K562 (cell line): ENCODE results near the gene SLC19A1. TPM values are rescaled to one million over a fixed set of nuclear protein-coding genes. Genes with fewer than 3 reads are reported as not detected.

Experiments
- ARHGAP35 ChIP-seq: fragments of 450-650 bp; IDR thresholded peaks from 2 replicates; pipeline ENCODE4 v1.6.1; 2018; ENCODE audit not compliant: partially characterized antibody
- ELF4 ChIP-seq: fragments of 450-650 bp; formaldehyde crosslinking; IDR thresholded peaks from 2 replicates; pipeline ENCODE4 v1.4.0; 2022; ENCODE audit warnings: missing genetic modification characterization
- FOXK2 ChIP-seq, 2 experiments: fragments of 450-650 bp; IDR thresholded peaks in 1 of 2; conservative IDR thresholded peaks in 1 of 2; 2 replicates each; pipeline ENCODE4 v1.6.1; 2016; ENCODE audit warnings: low read depth in 2 of 2, mild to moderate bottlenecking in 1 of 2
- NCOA2 ChIP-seq, 2 experiments: fragments of 450-650 bp; IDR thresholded peaks; 2 replicates each; pipeline ENCODE4 v1.6.1; 2018; ENCODE audit warnings: mild to moderate bottlenecking in 2 of 2, moderate library complexity in 1 of 2; ENCODE audit not compliant: partially characterized antibody in 2 of 2
- NFATC3 ChIP-seq: fragments of 450-650 bp; IDR thresholded peaks from 2 replicates; pipeline ENCODE4 v1.6.1; 2017; ENCODE audit warnings: mild to moderate bottlenecking
- PHB2 ChIP-seq: fragments of 450-650 bp; IDR thresholded peaks from 2 replicates; pipeline ENCODE4 v1.6.1; 2017; ENCODE audit warnings: low read depth
- POLR2G ChIP-seq: fragments of 200-400 bp; formaldehyde crosslinking; IDR thresholded peaks from 2 replicates; pipeline ENCODE4 v1.6.1; 2017; ENCODE audit warnings: low read depth, mild to moderate bottlenecking, antibody characterized with exemption, low read length, moderate library complexity
- RB1 ChIP-seq: fragments of 450-650 bp; IDR thresholded peaks from 2 replicates; pipeline ENCODE4 v1.6.1; 2017; ENCODE audit warnings: low read depth, mild to moderate bottlenecking
- RCOR1 ChIP-seq, 2 experiments: IDR thresholded peaks; 2 replicates each; pipeline ENCODE4 v1.6.1; 2012; ENCODE audit warnings: low read depth in 2 of 2, low read length in 2 of 2, borderline replicate concordance in 1 of 2, improper control_type of control experiment in 1 of 2
- SPI1 ChIP-seq: IDR thresholded peaks from 2 replicates; pipeline ENCODE4 v1.6.1; 2011; ENCODE audit warnings: low read depth, low read length, control low read depth, borderline replicate concordance
- TEAD1 ChIP-seq, 2 experiments: fragments of 450-650 bp in 1 of 2; sonication (generic) in 1 of 2; formaldehyde crosslinking; IDR thresholded peaks; 2 replicates each; pipeline versions ENCODE4 v1.4.0 to v1.8.0; 2020 to 2022; ENCODE audit warnings: mild to moderate bottlenecking in 2 of 2, missing genetic modification reagents in 1 of 2
- XRCC4 ChIP-seq: IDR thresholded peaks from one replicate; pipeline ENCODE4 v1.6.1; 2011; ENCODE audit not compliant: insufficient read depth, insufficient read length; ENCODE audit errors: extremely low read depth
- ZBTB7A ChIP-seq: IDR thresholded peaks from 2 replicates; pipeline ENCODE4 v1.6.1; 2011; ENCODE audit warnings: low read depth, mild to moderate bottlenecking, low read length, moderate library complexity, borderline replicate concordance; ENCODE audit not compliant: control insufficient read depth
- ZNF174 ChIP-seq: fragments of 250-450 bp; sonication (Bioruptor Pico); IDR thresholded peaks from 2 replicates; pipeline ENCODE4 v1.4.0; 2020; ENCODE audit warnings: mild to moderate bottlenecking
- ZNF41 ChIP-seq: fragments of 250-450 bp; sonication (Bioruptor Pico); conservative IDR thresholded peaks from 2 replicates; pipeline ENCODE4 v1.4.0; 2020; ENCODE audit warnings: mild to moderate bottlenecking
- polyA plus RNA-seq, 8 experiments: library from polyadenylated mRNA; depleted of rRNA in 4 of 8; stranded (reverse) in 5 of 8; unstranded in 3 of 8; fragments of >200 nt; fragmentation: Nextera tagmentation in 2 of 8; fragmentation: Illumina TruSeq in 1 of 8; extraction: Ambion mirVana in 2 of 8; extraction: Trizol in 1 of 8; gene quantifications; 2 replicates each; pipeline versions ENCODE4 v1.2.1 to v1.2.3, GENCODE V29; 2011 to 2014; ENCODE audit warnings: inconsistent platforms in 1 of 8, missing spikeins in 1 of 8
- total RNA-seq, 7 experiments: library from RNA; depleted of rRNA in 6 of 7; stranded (reverse); fragments of >200 nt in 6 of 7; fragmentation: Illumina TruSeq in 2 of 7; extraction: Trizol in 2 of 7; gene quantifications; 2 replicates each; pipeline versions ENCODE4 v1.2.1 to v1.2.3, GENCODE V29; 2011 to 2021; ENCODE audit warnings: low replicate concordance in 1 of 7
- TF ChIP-seq, protein P1 (sequence below): sonication (generic); formaldehyde crosslinking; IDR thresholded peaks from 2 replicates; pipeline ENCODE4 v1.4.0; 2020; ENCODE audit warnings: mild to moderate bottlenecking, missing genetic modification reagents
- TF ChIP-seq, protein P2 (sequence below): fragments of 150-350 bp; IDR thresholded peaks from 2 replicates; pipeline ENCODE4 v1.6.1; 2014; ENCODE audit warnings: low read depth, mild to moderate bottlenecking, low read length, borderline replicate concordance
- TF ChIP-seq, protein P3 (sequence below), 2 experiments: fragments of 450-650 bp in 1 of 2; sonication (generic) in 1 of 2; formaldehyde crosslinking; conservative IDR thresholded peaks; 2 replicates each; pipeline versions ENCODE4 v1.4.0 to v1.8.1; 2020 to 2022; ENCODE audit warnings: mild to moderate bottlenecking in 1 of 2, missing genetic modification reagents in 1 of 2
- TF ChIP-seq, protein P4 (sequence below): sonication (generic); IDR thresholded peaks from 2 replicates; pipeline ENCODE4 v1.6.1; 2016
- TF ChIP-seq, protein P5 (sequence below): fragments of 250-450 bp; sonication (Bioruptor Pico); IDR thresholded peaks from 2 replicates; pipeline ENCODE4 v1.8.0; 2022; ENCODE audit warnings: moderate library complexity, mild to moderate bottlenecking, inconsistent platforms

The SLC19A1 gene
- total and polyA plus RNA-seq, 9 of the 15 experiments (the other 6 are each of a cell fraction or from before 2014, with no cell fraction given) = 0.65 to 88.7 (median 12.0) TPM

DNA sequence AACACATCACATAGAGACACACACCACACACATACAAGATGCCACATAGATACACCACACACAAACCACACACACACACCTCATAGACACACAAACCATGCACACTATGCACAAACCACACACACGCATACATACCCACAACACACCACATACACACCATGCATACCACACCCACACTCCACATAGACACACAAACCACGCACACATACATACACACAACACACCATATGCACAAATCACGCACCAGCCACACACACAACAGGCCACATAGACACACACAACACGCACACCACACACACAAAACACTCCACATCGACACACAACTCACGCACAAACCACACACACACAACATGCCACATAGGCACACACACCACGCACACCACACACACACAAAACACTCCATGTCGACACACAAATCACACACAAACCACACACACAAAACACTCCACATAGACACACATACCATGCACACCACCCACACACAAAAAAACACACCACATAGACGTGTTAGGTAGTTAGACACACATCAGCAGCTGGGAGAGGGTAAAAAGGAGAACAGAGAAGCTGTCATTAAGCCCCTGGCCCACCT lies 49.5 kb upstream of the SLC19A1 start (continued):
- peak; percentile 54 for TF ChIP-seq ARHGAP35
- no peak for TF ChIP-seq ZNF174 (CRISPR knock-in tag)
- no peak for TF ChIP-seq POLR2G
- TF ChIP-seq PHB2 = peak; percentile 78
- no peak for TF ChIP-seq SPI1
- no peak for TF ChIP-seq RCOR1 (IDR thresholded peaks at IDR 0.05; ENCODE audit: borderline replicate concordance in 1 of 2, low read depth in 2 of 2, low read length in 2 of 2)
- peak; percentile 76; the same call in 1 of the 2 replicates for TF ChIP-seq NFATC3
- TF ChIP-seq ZNF41 (CRISPR knock-in tag) = no peak
- TF ChIP-seq, protein P1, sequence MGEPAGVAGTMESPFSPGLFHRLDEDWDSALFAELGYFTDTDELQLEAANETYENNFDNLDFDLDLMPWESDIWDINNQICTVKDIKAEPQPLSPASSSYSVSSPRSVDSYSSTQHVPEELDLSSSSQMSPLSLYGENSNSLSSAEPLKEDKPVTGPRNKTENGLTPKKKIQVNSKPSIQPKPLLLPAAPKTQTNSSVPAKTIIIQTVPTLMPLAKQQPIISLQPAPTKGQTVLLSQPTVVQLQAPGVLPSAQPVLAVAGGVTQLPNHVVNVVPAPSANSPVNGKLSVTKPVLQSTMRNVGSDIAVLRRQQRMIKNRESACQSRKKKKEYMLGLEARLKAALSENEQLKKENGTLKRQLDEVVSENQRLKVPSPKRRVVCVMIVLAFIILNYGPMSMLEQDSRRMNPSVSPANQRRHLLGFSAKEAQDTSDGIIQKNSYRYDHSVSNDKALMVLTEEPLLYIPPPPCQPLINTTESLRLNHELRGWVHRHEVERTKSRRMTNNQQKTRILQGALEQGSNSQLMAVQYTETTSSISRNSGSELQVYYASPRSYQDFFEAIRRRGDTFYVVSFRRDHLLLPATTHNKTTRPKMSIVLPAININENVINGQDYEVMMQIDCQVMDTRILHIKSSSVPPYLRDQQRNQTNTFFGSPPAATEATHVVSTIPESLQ (CRISPR knock-in tag) = no peak
- no peak for TF ChIP-seq ZBTB7A
- TF ChIP-seq NCOA2 (IDR thresholded peaks at IDR 0.05; ENCODE audit: partially characterized antibody in 2 of 2) = no peak
- peak in 1 of 2 experiments; percentile 9; a peak in 1 of 4 replicates for TF ChIP-seq FOXK2 (conservative IDR thresholded peaks at IDR 0.05 in 1 of 2, IDR thresholded peaks at IDR 0.05 in 1 of 2; ENCODE audit: low read depth in 2 of 2)
- no peak for TF ChIP-seq RB1
- TF ChIP-seq, protein P2, sequence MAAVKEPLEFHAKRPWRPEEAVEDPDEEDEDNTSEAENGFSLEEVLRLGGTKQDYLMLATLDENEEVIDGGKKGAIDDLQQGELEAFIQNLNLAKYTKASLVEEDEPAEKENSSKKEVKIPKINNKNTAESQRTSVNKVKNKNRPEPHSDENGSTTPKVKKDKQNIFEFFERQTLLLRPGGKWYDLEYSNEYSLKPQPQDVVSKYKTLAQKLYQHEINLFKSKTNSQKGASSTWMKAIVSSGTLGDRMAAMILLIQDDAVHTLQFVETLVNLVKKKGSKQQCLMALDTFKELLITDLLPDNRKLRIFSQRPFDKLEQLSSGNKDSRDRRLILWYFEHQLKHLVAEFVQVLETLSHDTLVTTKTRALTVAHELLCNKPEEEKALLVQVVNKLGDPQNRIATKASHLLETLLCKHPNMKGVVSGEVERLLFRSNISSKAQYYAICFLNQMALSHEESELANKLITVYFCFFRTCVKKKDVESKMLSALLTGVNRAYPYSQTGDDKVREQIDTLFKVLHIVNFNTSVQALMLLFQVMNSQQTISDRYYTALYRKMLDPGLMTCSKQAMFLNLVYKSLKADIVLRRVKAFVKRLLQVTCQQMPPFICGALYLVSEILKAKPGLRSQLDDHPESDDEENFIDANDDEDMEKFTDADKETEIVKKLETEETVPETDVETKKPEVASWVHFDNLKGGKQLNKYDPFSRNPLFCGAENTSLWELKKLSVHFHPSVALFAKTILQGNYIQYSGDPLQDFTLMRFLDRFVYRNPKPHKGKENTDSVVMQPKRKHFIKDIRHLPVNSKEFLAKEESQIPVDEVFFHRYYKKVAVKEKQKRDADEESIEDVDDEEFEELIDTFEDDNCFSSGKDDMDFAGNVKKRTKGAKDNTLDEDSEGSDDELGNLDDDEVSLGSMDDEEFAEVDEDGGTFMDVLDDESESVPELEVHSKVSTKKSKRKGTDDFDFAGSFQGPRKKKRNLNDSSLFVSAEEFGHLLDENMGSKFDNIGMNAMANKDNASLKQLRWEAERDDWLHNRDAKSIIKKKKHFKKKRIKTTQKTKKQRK = no peak
- TF ChIP-seq ELF4 (CRISPR knock-in tag) = peak; percentile 85
- no peak for TF ChIP-seq TEAD1 (CRISPR knock-in tag; IDR thresholded peaks at IDR 0.05)
- TF ChIP-seq, protein P3, sequence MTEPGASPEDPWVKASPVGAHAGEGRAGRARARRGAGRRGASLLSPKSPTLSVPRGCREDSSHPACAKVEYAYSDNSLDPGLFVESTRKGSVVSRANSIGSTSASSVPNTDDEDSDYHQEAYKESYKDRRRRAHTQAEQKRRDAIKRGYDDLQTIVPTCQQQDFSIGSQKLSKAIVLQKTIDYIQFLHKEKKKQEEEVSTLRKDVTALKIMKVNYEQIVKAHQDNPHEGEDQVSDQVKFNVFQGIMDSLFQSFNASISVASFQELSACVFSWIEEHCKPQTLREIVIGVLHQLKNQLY (CRISPR knock-in tag; conservative IDR thresholded peaks at IDR 0.05) = no peak
- TF ChIP-seq, protein P4, sequence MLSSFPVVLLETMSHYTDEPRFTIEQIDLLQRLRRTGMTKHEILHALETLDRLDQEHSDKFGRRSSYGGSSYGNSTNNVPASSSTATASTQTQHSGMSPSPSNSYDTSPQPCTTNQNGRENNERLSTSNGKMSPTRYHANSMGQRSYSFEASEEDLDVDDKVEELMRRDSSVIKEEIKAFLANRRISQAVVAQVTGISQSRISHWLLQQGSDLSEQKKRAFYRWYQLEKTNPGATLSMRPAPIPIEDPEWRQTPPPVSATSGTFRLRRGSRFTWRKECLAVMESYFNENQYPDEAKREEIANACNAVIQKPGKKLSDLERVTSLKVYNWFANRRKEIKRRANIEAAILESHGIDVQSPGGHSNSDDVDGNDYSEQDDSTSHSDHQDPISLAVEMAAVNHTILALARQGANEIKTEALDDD = no peak
- TF ChIP-seq XRCC4 = no peak
- TF ChIP-seq, protein P5, sequence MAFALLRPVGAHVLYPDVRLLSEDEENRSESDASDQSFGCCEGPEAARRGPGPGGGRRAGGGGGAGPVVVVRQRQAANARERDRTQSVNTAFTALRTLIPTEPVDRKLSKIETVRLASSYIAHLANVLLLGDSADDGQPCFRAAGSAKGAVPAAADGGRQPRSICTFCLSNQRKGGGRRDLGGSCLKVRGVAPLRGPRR (CRISPR knock-in tag) = no peak
